Transverse colon (tissue), 4 donors: ENCODE results near the gene TRIM54. TPM values are rescaled to one million over a fixed set of nuclear protein-coding genes. Genes with fewer than 3 reads are reported as not detected.

Experiments
- DNase-seq: peaks from one replicate; pipeline ENCODE4 v3.0.0-alpha.2; 2019
- H3K27ac ChIP-seq, 4 donors: fragments of 200-600 bp; sonication (generic); 2 replicates each; pipeline ENCODE4 v1.5.1; 2016 to 2018; ENCODE audit warnings: inconsistent platforms in 4 of 4
- H3K27me3 ChIP-seq: fragments of 200-600 bp; sonication (generic); 2 replicates; pipeline ENCODE4 v1.5.1; 2017; ENCODE audit warnings: inconsistent platforms
- H3K36me3 ChIP-seq, 4 donors: fragments of 200-600 bp; sonication (generic); 2 replicates each; pipeline ENCODE4 v1.5.1; 2017 to 2019; ENCODE audit warnings: inconsistent platforms in 4 of 4
- H3K4me1 ChIP-seq, 4 donors: fragments of 200-600 bp; sonication (generic); 2 replicates each; pipeline ENCODE4 v1.5.1; 2017 to 2020; ENCODE audit warnings: inconsistent platforms in 4 of 4
- H3K4me3 ChIP-seq, 4 donors: fragments of 200-600 bp; sonication (generic); 1 replicate in 1 of 4; 2 replicates in 3 of 4; pipeline versions ENCODE4 v1.5.1 to v1.6.1; 2017 to 2019; ENCODE audit warnings: inconsistent platforms in 4 of 4
- H3K9me3 ChIP-seq, 2 donors: fragments of 200-600 bp; sonication (generic); 2 replicates each; pipeline ENCODE4 v1.5.1; 2017 to 2019; ENCODE audit warnings: inconsistent platforms in 2 of 2
- EP300 ChIP-seq: sonication (generic); formaldehyde crosslinking; IDR thresholded peaks from one replicate; pipeline ENCODE4 v1.6.1; 2017; ENCODE audit warnings: antibody characterized with exemption, low read depth
- POLR2A ChIP-seq: fragments of 450-650 bp; IDR thresholded peaks from one replicate; pipeline ENCODE4 v1.6.1; 2016; ENCODE audit warnings: antibody characterized with exemption, mild to moderate bottlenecking, moderate library complexity
- POLR2AphosphoS5 ChIP-seq, 3 donors: sonication (generic); formaldehyde crosslinking; IDR thresholded peaks; one replicate each; pipeline ENCODE4 v1.6.1; 2016; ENCODE audit warnings: antibody characterized with exemption in 3 of 3
- WGBS, 2 donors: methylation state at CpG; one replicate each; pipeline ENCODE4 v1.1.5; 2018; ENCODE audit warnings: low coverage in 1 of 2; 5-methylcytosine and 5-hydroxymethylcytosine counted together
- in situ Hi-C, 4 donors: fragments of 200-750 bp; cut with MboI; loops; one replicate each; pipeline versions ENCODE4 v1.15.0 to v1.15.1; 2017; ENCODE audit warnings: low sequenced_read_pairs in 3 of 4, low pct_ligation_motif_present in 1 of 4, low pct_unique_long_range_greater_than_20kb in 1 of 4
- intact Hi-C: fragments of 100-400 bp; cut with DNase I; formaldehyde crosslinking; loops from one replicate; pipeline ENCODE4 v1.15.1; 2023; ENCODE audit warnings: low total_unique reads
- total RNA-seq, 4 donors: library from RNA; depleted of rRNA; stranded (reverse); fragments of >200 nt; gene quantifications; one replicate each; pipeline ENCODE4 v1.1.0, GENCODE V29; 2016
- TF ChIP-seq, protein P1 (sequence below), 5 experiments: fragments of 200-600 bp in 3 of 5; fragments of 450-650 bp in 2 of 5; sonication (generic) in 3 of 5; IDR thresholded peaks; 1 replicate in 2 of 5; 2 replicates in 3 of 5; pipeline ENCODE4 v1.5.1; 2016 to 2017; ENCODE audit warnings: antibody characterized with exemption in 5 of 5, inconsistent platforms in 3 of 5, mild to moderate bottlenecking in 2 of 5, moderate library complexity in 1 of 5

The TRIM54 gene
- total RNA-seq, 4 donors from 2014 or later = 0.40 to 1.9 (median 1.2) TPM; not detected in 1

DNA sequence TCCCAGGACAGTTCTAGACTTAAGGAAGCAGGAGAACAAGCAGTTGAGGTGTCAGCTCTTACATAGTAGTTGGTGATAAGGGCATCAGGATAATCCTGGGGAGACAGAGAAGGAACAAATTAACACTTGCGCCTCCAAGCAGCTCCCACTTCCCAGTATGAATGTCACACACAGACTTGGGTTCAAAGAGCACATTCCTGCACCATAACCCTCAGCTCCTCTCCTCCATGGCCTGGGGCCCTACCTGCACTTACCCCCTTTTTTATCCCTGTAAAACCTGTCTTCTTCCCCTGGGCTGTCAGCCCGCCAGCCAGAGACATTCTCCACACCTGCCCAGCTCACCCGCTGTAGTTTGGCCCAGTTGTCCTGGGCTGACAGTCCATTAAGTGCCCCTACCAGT lies 29.9 kb downstream of the TRIM54 start:
- Histone ChIP-seq H3K4me1 (peaks cover 0 to 12% (median 8%) of the 10 kb centered on the region in 4 donors), H3K9me3 (no peaks in the 10 kb centered on the region), H3K36me3 (no peaks in the 10 kb centered on the region), H3K4me3 (no peak overlapping the region), H3K27ac (no peak overlapping the region), H3K27me3 (peaks cover 19% of the 10 kb centered on the region)
- intact Hi-C loops (no loop called here), in situ Hi-C loops (no loop called here)
- DNase-seq = no peak
- TF ChIP-seq POLR2A = no peak
- TF ChIP-seq, protein P1, sequence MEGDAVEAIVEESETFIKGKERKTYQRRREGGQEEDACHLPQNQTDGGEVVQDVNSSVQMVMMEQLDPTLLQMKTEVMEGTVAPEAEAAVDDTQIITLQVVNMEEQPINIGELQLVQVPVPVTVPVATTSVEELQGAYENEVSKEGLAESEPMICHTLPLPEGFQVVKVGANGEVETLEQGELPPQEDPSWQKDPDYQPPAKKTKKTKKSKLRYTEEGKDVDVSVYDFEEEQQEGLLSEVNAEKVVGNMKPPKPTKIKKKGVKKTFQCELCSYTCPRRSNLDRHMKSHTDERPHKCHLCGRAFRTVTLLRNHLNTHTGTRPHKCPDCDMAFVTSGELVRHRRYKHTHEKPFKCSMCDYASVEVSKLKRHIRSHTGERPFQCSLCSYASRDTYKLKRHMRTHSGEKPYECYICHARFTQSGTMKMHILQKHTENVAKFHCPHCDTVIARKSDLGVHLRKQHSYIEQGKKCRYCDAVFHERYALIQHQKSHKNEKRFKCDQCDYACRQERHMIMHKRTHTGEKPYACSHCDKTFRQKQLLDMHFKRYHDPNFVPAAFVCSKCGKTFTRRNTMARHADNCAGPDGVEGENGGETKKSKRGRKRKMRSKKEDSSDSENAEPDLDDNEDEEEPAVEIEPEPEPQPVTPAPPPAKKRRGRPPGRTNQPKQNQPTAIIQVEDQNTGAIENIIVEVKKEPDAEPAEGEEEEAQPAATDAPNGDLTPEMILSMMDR (IDR thresholded peaks at IDR 0.05) = no peak
- no peak for TF ChIP-seq POLR2AphosphoS5 (IDR thresholded peaks at IDR 0.05)
- no peak for TF ChIP-seq EP300
- 95% methylated on average over 3 of the region's 3 CpGs; no CpG with 5 or more reads in 1 of the 2 donors for WGBS, 2 donors

DNA sequence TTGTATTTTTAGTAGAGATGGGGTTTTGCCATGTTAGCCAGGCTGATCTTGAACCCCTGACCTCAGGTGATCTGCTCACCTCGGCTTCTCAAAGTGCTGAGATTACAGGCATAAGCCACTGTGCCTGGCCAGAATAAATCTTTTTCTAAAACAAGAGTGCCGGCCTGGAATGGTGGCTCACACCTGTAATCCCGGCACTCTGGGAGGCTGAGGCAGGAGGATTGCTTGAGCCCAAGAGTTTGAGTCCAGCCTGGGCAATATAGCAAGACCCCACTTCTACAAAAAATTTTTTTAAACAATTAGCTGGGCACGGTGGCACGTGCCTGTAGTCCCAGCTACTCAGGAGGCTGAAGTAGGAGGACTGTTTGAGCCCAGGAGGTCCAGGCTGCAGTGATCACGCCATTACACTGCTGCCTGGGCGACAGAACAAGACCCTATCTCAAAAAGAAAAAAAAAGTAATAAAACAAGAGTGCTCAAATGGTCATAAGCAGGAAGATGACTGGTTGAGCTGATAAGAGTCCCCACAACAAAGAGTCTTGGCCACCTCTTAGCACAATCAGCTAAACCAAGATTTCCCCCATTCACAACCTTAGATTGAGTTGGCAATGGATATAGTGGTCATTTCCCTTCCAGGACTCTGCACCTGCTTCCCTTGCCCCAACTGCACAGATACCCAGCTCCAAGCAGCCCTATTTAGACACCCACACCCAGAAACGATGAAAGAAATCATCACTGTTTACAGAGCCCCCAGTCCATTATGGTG lies 31.8 kb downstream of the TRIM54 start:
- in situ Hi-C loops (no loop called here), intact Hi-C loops (no loop called here)
- Histone ChIP-seq H3K27ac (no peak overlapping the region), H3K27me3 (no peaks in the 10 kb centered on the region), H3K36me3 (no peaks in the 10 kb centered on the region), H3K9me3 (no peaks in the 10 kb centered on the region), H3K4me1 (no peaks in the 10 kb centered on the region), H3K4me3 (no peak overlapping the region)
- DNase-seq = no peak
- TF ChIP-seq EP300 (no peak), POLR2A (no peak), POLR2AphosphoS5 (IDR thresholded peaks at IDR 0.05) (no peak)
- TF ChIP-seq, protein P1 (IDR thresholded peaks at IDR 0.05) = no peak
- WGBS, 2 donors = 83 to 94% methylated on average over 5 to 8 of the region's 8 CpGs

DNA sequence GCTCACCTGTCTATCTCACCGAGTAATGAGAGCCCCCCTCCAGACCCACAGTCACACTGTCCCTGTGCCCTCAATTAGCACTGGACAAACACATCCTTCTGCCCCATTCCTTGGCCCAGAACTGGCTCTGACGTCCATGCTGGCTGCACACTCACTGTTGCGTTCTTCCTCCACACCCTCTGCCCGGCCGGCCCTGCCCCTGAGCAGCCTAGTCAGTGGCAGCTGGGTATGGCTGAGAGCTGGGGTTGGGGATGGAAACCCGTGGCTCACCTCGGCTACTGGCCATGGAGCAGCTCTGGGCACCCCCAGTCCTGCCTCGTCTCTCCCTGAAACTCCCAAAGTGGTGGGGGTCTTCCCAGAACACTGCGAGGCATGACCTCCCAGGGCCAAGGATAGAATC lies 32.5 kb downstream of the TRIM54 start:
- no peak for TF ChIP-seq EP300
- WGBS, 2 donors = 90% methylated on average over 9 of the region's 9 CpGs; no CpG with 5 or more reads in 1 of the 2 donors
- intact Hi-C loops (no loop called here), in situ Hi-C loops (no loop called here)
- H3K36me3 ChIP-seq = no peaks in the 10 kb centered on the region
- H3K9me3 ChIP-seq = no peaks in the 10 kb centered on the region
- no peak overlapping the region for H3K27ac ChIP-seq
- DNase-seq = no peak
- H3K4me3 ChIP-seq = no peak overlapping the region
- H3K4me1 ChIP-seq = no peaks in the 10 kb centered on the region
- no peaks in the 10 kb centered on the region for H3K27me3 ChIP-seq

DNA sequence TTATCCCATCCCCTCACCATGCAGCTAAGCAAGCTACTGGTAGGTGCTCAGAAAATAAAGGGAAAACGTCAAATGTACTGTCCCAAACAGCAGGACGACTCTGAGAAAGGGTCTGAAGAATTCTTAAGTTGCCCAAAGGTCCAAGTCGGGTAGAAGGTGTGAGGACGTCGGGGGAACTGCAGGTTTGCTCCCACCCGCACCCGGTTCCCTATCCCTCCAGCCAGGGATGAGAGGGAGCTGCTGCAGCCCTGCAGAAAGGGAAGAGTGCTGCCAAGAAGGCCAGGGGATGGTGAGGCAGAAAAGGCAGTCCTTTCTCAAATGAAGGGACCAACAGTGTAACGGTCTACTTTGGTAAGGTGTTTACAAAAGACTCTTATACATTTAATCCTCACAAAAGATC lies 32.9 kb downstream of the TRIM54 start:
- H3K4me3 ChIP-seq = no peak overlapping the region
- intact Hi-C loops = no loop called here
- H3K27ac ChIP-seq = no peak overlapping the region
- in situ Hi-C loops = no loop called here
- H3K36me3 ChIP-seq = no peaks in the 10 kb centered on the region
- WGBS, 2 donors = 69 to 93% methylated on average over 3 to 8 of the region's 8 CpGs
- no peak for DNase-seq
- TF ChIP-seq EP300 (no peak), POLR2A (no peak), POLR2AphosphoS5 (IDR thresholded peaks at IDR 0.05) (no peak)
- TF ChIP-seq, protein P1 (IDR thresholded peaks at IDR 0.05) = no peak
- H3K27me3 ChIP-seq = no peaks in the 10 kb centered on the region
- no peaks in the 10 kb centered on the region for H3K4me1 ChIP-seq
- H3K9me3 ChIP-seq = no peaks in the 10 kb centered on the region
